ENCODE measurements around the gene TYRP1. TPM values are rescaled to one million over a fixed set of nuclear protein-coding genes. Genes with fewer than 3 reads are reported as not detected.

The TYRP1 gene
- total and polyA plus RNA-seq, 11 donors: 12.7 to 122 (median 71.3) TPM

DNA sequence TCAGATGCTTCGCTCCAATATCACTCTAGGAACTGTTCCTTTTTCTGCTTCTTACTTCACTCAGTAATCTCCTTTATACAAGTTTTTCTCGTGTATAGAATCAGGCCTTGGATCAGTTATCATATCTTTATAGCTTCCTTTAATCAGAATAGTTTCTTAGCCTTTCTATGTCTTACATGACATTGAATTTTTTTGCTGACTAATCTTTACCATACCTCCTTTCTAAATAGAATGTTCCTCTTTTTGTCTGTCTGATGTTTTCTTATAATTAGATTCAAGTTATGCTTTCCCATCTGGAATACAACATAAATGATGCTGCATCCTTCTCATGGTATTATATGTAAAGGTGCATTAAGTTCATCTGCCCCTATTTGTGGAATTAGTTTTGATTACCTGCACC, 40.2 kb upstream of the TYRP1 start:
- H3K36me3 ChIP-seq: no peaks in the 10 kb centered on the region
- TF ChIP-seq, protein P1, sequence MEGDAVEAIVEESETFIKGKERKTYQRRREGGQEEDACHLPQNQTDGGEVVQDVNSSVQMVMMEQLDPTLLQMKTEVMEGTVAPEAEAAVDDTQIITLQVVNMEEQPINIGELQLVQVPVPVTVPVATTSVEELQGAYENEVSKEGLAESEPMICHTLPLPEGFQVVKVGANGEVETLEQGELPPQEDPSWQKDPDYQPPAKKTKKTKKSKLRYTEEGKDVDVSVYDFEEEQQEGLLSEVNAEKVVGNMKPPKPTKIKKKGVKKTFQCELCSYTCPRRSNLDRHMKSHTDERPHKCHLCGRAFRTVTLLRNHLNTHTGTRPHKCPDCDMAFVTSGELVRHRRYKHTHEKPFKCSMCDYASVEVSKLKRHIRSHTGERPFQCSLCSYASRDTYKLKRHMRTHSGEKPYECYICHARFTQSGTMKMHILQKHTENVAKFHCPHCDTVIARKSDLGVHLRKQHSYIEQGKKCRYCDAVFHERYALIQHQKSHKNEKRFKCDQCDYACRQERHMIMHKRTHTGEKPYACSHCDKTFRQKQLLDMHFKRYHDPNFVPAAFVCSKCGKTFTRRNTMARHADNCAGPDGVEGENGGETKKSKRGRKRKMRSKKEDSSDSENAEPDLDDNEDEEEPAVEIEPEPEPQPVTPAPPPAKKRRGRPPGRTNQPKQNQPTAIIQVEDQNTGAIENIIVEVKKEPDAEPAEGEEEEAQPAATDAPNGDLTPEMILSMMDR (IDR thresholded peaks at IDR 0.05): no peak
- TF ChIP-seq POLR2A (IDR thresholded peaks at IDR 0.05): no peak
- WGBS, 4 donors: 15 to 37% (median 27%) methylated on average over 2 of the region's 2 CpGs
- peaks cover 0 to 6% (median 0%) of the 10 kb centered on the region in 12 donors for H3K9me3 ChIP-seq
- H3K4me3 ChIP-seq: no peak overlapping the region
- no peak for DNase-seq
- H3K27ac ChIP-seq: no peak overlapping the region
- no peak for ATAC-seq
- H3K4me1 ChIP-seq: no peaks in the 10 kb centered on the region
- intact Hi-C loops (cut with DNase I): no loop called here
- H3K27me3 ChIP-seq: no peaks in the 10 kb centered on the region

DNA sequence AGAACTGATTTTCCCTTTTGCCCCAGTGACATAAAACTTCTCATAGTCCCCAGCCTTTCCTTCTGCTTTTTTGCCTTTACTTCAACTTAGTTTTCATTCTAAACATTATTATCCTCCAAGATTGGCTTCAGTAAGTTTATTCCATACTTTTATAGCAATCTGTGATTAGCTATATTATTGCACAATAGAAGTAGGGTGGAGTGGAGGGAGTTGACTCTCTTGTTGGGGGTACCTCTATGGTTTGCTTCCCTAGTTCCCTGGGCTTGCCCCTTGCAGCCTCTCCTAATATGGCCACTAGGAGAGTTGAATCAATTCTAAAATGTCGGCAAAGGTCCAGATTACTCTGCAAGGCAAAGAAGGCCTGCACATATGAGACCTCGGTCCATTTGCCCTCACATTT, 36.4 kb upstream of the TYRP1 start:
- no peak overlapping the region for H3K27ac ChIP-seq
- 88 to 95% (median 91%) methylated on average over 2 of the region's 2 CpGs for WGBS, 4 donors
- no peaks in the 10 kb centered on the region for H3K27me3 ChIP-seq
- H3K36me3 ChIP-seq: no peaks in the 10 kb centered on the region
- no peaks in the 10 kb centered on the region for H3K4me1 ChIP-seq
- TF ChIP-seq POLR2A (IDR thresholded peaks at IDR 0.05): no peak
- TF ChIP-seq, protein P1 (IDR thresholded peaks at IDR 0.05): no peak
- peaks cover 0 to 6% (median 0%) of the 10 kb centered on the region in 12 donors for H3K9me3 ChIP-seq
- ATAC-seq (no peak), DNase-seq (no peak)
- no peak overlapping the region for H3K4me3 ChIP-seq
- intact Hi-C loops (cut with DNase I): no loop called here

DNA sequence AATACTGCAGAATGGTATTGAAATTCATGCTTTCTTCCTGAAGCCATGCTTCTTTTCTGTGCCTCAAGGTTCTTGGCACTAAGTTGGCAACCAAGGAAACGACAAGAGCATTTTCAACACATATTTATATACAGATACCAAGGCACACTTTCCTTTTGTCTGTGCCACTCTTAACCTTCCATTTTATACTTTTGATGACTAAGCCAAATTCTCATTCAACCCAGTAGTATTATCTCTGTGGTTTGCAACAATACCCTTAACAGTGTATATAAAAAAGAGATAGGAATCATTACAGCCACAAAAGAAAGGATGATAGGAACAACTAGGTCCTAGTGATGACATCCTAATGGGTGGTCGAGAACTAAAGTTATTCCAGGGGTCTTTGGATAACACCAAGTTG, 36.0 kb upstream of the TYRP1 start:
- 82 to 86% (median 84%) methylated on average over 2 of the region's 2 CpGs for WGBS, 4 donors
- H3K36me3 ChIP-seq: no peaks in the 10 kb centered on the region
- no peaks in the 10 kb centered on the region for H3K27me3 ChIP-seq
- H3K9me3 ChIP-seq: peaks cover 0 to 6% (median 0%) of the 10 kb centered on the region in 12 donors
- ATAC-seq (no peak), DNase-seq (no peak)
- intact Hi-C loops (cut with DNase I): no loop called here
- no peak for TF ChIP-seq POLR2A (IDR thresholded peaks at IDR 0.05)
- TF ChIP-seq, protein P1 (IDR thresholded peaks at IDR 0.05): no peak
- H3K4me3 ChIP-seq: no peak overlapping the region
- H3K4me1 ChIP-seq: no peaks in the 10 kb centered on the region
- H3K27ac ChIP-seq: no peak overlapping the region

DNA sequence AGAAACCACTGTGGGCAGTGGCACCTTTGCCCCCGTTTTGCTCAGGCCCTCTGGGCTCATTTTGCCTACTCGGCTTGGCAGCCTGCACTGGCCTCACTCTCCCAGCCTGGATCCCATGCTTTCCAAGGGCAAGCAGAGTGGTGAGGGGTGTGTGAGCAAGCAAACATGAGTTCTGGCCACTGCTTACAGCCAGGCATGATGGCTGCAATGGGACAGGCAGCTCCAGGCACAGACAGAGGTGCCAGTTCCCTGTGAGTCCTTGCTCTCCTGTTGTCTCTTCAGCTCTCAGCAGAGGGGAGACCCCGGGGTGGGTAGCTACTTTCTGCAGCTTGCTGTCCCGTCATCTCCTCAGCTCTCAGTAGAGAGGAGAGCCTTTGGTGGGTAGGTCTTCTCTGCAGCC, 35.2 kb upstream of the TYRP1 start:
- Histone ChIP-seq H3K4me3 (no peak overlapping the region), H3K27ac (no peak overlapping the region), H3K4me1 (no peaks in the 10 kb centered on the region), H3K27me3 (no peaks in the 10 kb centered on the region), H3K36me3 (no peaks in the 10 kb centered on the region), H3K9me3 (peaks cover 0 to 6% (median 0%) of the 10 kb centered on the region in 12 donors)
- ATAC-seq: no peak
- intact Hi-C loops (cut with DNase I): no loop called here
- TF ChIP-seq, protein P1 (IDR thresholded peaks at IDR 0.05): no peak
- no peak for TF ChIP-seq POLR2A (IDR thresholded peaks at IDR 0.05)
- no peak for DNase-seq
- 78 to 91% (median 82%) methylated on average over 4 of the region's 4 CpGs for WGBS, 4 donors
